H1 (cell line): ENCODE results near the gene NPNT.

Source experiments
- CEBPB ChIP-seq: IDR thresholded peaks from 2 replicates; pipeline ENCODE4 v1.6.1; 2012; ENCODE audit warnings: low read depth, low read length
- EP300 ChIP-seq, 2 experiments: IDR thresholded peaks; 1 replicate in 1 of 2; 2 replicates in 1 of 2; pipeline ENCODE4 v1.6.1; 2011 to 2012; ENCODE audit warnings: low read depth in 2 of 2, low read length in 2 of 2, mild to moderate bottlenecking in 2 of 2, borderline replicate concordance in 1 of 2, inconsistent platforms in 1 of 2, moderate library complexity in 1 of 2
- EZH2 ChIP-seq: fragments of 200-600 bp; sonication (generic); IDR thresholded peaks from 2 replicates; pipeline ENCODE4 v1.7.1; 2012; ENCODE audit warnings: low read depth, mild to moderate bottlenecking, moderate library complexity, low read length, inconsistent platforms; ENCODE audit not compliant: severe bottlenecking
- POLR2A ChIP-seq, 2 experiments: IDR thresholded peaks; 1 replicate in 1 of 2; 2 replicates in 1 of 2; pipeline ENCODE4 v1.6.1; 2011; ENCODE audit warnings: low read depth in 2 of 2, low read length in 2 of 2, mild to moderate bottlenecking in 2 of 2; ENCODE audit errors: control extremely low read depth in 1 of 2
- POLR2AphosphoS5 ChIP-seq: IDR thresholded peaks from 2 replicates; pipeline ENCODE4 v1.6.1; 2011; ENCODE audit warnings: low read depth, low read length
- RNF2 ChIP-seq: fragments of 200-900, 300-1000 bp; sonication (generic); IDR thresholded peaks from 2 replicates; pipeline ENCODE4 v1.7.1; 2016; ENCODE audit warnings: borderline replicate concordance, low read depth, mild to moderate bottlenecking, antibody characterized with exemption, low read length; ENCODE audit not compliant: poor library complexity, severe bottlenecking; ENCODE audit errors: missing control alignments
- SAP30 ChIP-seq: fragments of 300-600 bp; sonication (generic); IDR thresholded peaks from 2 replicates; pipeline ENCODE4 v1.7.1; 2012; ENCODE audit warnings: low read length, moderate library complexity, mild to moderate bottlenecking, inconsistent platforms; ENCODE audit not compliant: insufficient read depth, insufficient replicate concordance
- SIX5 ChIP-seq: IDR thresholded peaks from 2 replicates; pipeline ENCODE4 v1.6.1; 2011; ENCODE audit warnings: mild to moderate bottlenecking, low read depth, low read length
- ZNF274 ChIP-seq: IDR thresholded peaks from 2 replicates; pipeline ENCODE4 v1.7.0; 2012; ENCODE audit warnings: low read length, borderline replicate concordance; ENCODE audit errors: extremely low read depth
- TF ChIP-seq, protein P1 (sequence below), 3 experiments: IDR thresholded peaks; 1 replicate in 2 of 3; 2 replicates in 1 of 3; pipeline versions ENCODE4 v1.5.1 to v1.6.1; 2011; ENCODE audit warnings: low read length in 3 of 3, mild to moderate bottlenecking in 3 of 3, inconsistent platforms in 2 of 3, low read depth in 1 of 3, moderate library complexity in 1 of 3; ENCODE audit not compliant: insufficient read depth in 1 of 3; ENCODE audit errors: control extremely low read depth in 1 of 3
- TF ChIP-seq, protein P2 (sequence below): IDR thresholded peaks from 2 replicates; pipeline ENCODE4 v1.6.1; 2011; ENCODE audit warnings: low read length, improper control_type of control experiment
- TF ChIP-seq, protein P3 (sequence below): IDR thresholded peaks from 2 replicates; pipeline ENCODE4 v1.6.1; 2012; ENCODE audit warnings: low read length, inconsistent platforms

DNA sequence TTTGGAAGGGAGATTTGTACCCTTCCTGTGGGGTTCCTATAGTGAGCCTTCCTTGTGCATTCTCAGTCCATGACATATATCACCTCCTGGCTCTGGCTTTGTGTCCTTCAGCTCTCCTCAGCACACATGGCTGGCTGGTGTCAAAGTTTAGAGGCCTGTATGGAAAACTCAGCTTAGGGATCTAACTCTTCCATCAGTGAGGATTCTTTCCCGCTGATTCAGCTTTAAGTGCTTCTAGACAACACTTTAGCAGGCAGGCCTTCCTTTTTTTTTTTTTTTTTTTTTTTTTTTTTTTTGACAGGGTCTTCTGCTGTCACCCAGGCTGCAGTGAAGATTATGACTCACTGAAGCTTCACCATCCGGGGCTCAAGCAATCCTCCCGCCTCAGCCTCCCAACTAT, 84.2 kb downstream of the NPNT start:
- TF ChIP-seq EP300 (IDR thresholded peaks at IDR 0.05; ENCODE audit: borderline replicate concordance in 1 of 2, low read depth in 2 of 2, low read length in 2 of 2) (no peak), POLR2AphosphoS5 (no peak), RNF2 (no peak), ZNF274 (no peak), SAP30 (no peak), EZH2 (no peak), POLR2A (IDR thresholded peaks at IDR 0.05; ENCODE audit: control extremely low read depth in 1 of 2, low read depth in 2 of 2, low read length in 2 of 2) (no peak), SIX5 (no peak), CEBPB (no peak)
- TF ChIP-seq, protein P1, sequence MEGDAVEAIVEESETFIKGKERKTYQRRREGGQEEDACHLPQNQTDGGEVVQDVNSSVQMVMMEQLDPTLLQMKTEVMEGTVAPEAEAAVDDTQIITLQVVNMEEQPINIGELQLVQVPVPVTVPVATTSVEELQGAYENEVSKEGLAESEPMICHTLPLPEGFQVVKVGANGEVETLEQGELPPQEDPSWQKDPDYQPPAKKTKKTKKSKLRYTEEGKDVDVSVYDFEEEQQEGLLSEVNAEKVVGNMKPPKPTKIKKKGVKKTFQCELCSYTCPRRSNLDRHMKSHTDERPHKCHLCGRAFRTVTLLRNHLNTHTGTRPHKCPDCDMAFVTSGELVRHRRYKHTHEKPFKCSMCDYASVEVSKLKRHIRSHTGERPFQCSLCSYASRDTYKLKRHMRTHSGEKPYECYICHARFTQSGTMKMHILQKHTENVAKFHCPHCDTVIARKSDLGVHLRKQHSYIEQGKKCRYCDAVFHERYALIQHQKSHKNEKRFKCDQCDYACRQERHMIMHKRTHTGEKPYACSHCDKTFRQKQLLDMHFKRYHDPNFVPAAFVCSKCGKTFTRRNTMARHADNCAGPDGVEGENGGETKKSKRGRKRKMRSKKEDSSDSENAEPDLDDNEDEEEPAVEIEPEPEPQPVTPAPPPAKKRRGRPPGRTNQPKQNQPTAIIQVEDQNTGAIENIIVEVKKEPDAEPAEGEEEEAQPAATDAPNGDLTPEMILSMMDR (IDR thresholded peaks at IDR 0.05; ENCODE audit: control extremely low read depth in 1 of 3, insufficient read depth in 1 of 3, low read depth in 1 of 3, low read length in 3 of 3) = no peak
- TF ChIP-seq, protein P2, sequence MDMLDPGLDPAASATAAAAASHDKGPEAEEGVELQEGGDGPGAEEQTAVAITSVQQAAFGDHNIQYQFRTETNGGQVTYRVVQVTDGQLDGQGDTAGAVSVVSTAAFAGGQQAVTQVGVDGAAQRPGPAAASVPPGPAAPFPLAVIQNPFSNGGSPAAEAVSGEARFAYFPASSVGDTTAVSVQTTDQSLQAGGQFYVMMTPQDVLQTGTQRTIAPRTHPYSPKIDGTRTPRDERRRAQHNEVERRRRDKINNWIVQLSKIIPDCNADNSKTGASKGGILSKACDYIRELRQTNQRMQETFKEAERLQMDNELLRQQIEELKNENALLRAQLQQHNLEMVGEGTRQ = no peak
- TF ChIP-seq, protein P3, sequence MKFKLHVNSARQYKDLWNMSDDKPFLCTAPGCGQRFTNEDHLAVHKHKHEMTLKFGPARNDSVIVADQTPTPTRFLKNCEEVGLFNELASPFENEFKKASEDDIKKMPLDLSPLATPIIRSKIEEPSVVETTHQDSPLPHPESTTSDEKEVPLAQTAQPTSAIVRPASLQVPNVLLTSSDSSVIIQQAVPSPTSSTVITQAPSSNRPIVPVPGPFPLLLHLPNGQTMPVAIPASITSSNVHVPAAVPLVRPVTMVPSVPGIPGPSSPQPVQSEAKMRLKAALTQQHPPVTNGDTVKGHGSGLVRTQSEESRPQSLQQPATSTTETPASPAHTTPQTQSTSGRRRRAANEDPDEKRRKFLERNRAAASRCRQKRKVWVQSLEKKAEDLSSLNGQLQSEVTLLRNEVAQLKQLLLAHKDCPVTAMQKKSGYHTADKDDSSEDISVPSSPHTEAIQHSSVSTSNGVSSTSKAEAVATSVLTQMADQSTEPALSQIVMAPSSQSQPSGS = no peak
